CD14-positive monocyte (primary cell): Measurements from ENCODE around the gene CHN1. TPM values are rescaled to one million over a fixed set of nuclear protein-coding genes. Genes with fewer than 3 reads are reported as not detected.

Source experiments
- DNase-seq, 3 donors: peaks; one replicate each; pipeline ENCODE4 v3.0.0-alpha.2; 2011 to 2022
- H2AFZ ChIP-seq: 2 replicates; pipeline ENCODE4 v1.6.0; 2012; ENCODE audit warnings: mild to moderate bottlenecking, low read depth, low read length, inconsistent platforms; ENCODE audit not compliant: insufficient read depth, poor library complexity, severe bottlenecking
- H3K27ac ChIP-seq, 2 donors: 1 replicate in 1 of 2; 2 replicates in 1 of 2; pipeline ENCODE4 v1.5.1; 2012 to 2013; ENCODE audit warnings: low read length in 2 of 2, control low read depth in 1 of 2, inconsistent platforms in 1 of 2, low read depth in 1 of 2, mild to moderate bottlenecking in 1 of 2
- H3K27me3 ChIP-seq, 2 donors: one replicate each; pipeline versions ENCODE4 v1.6.0 to v1.6.1; 2011 to 2013; ENCODE audit warnings: low read length in 2 of 2; ENCODE audit not compliant: control insufficient read depth in 2 of 2, insufficient read depth in 2 of 2
- H3K36me3 ChIP-seq, 2 donors: replicated peaks in 1 of 2; 1 replicate in 1 of 2; 2 replicates in 1 of 2; pipeline versions ENCODE4 v1.5.1 to v1.6.1; 2012 to 2013; ENCODE audit warnings: low read length in 2 of 2, control low read depth in 1 of 2, inconsistent platforms in 1 of 2, mild to moderate bottlenecking in 1 of 2; ENCODE audit not compliant: insufficient read depth in 2 of 2, control insufficient read depth in 1 of 2
- H3K4me1 ChIP-seq, 2 donors: 1 replicate in 1 of 2; 2 replicates in 1 of 2; pipeline versions ENCODE4 v1.5.1 to v1.6.1; 2012 to 2013; ENCODE audit warnings: low read length in 2 of 2, control low read depth in 1 of 2, inconsistent platforms in 1 of 2, mild to moderate bottlenecking in 1 of 2, moderate library complexity in 1 of 2; ENCODE audit not compliant: insufficient read depth in 2 of 2, control insufficient read depth in 1 of 2
- H3K4me2 ChIP-seq: replicated peaks from 2 replicates; pipeline ENCODE3; 2012; ENCODE audit warnings: low read length, moderate library complexity, mild to moderate bottlenecking; ENCODE audit not compliant: poor library complexity, severe bottlenecking; ENCODE audit errors: extremely low read depth
- H3K4me3 ChIP-seq, 3 experiments: fragments of 200-600 bp in 1 of 3; sonication (generic) in 1 of 3; replicated peaks in 1 of 3; 1 replicate in 2 of 3; 2 replicates in 1 of 3; pipeline ENCODE4 v1.5.1; 2011 to 2013; ENCODE audit warnings: low read length in 3 of 3, mild to moderate bottlenecking in 3 of 3, control low read depth in 2 of 3, low read depth in 2 of 3, inconsistent platforms in 1 of 3, moderate library complexity in 1 of 3
- H3K79me2 ChIP-seq: 2 replicates; pipeline ENCODE4 v1.6.0; 2012; ENCODE audit warnings: mild to moderate bottlenecking, control low read depth, inconsistent platforms, low read length, moderate library complexity; ENCODE audit not compliant: insufficient read depth
- H3K9ac ChIP-seq: 2 replicates; pipeline ENCODE4 v1.6.0; 2017; ENCODE audit warnings: low read length, mild to moderate bottlenecking; ENCODE audit not compliant: insufficient read depth, poor library complexity, severe bottlenecking
- H3K9me3 ChIP-seq, 2 donors: replicated peaks in 1 of 2; 1 replicate in 1 of 2; 2 replicates in 1 of 2; pipeline versions ENCODE4 v1.5.1 to v1.6.1; 2012 to 2013; ENCODE audit warnings: low read length in 2 of 2, control low read depth in 1 of 2; ENCODE audit not compliant: control insufficient read depth in 1 of 2, insufficient read depth in 1 of 2
- H4K20me1 ChIP-seq: 2 replicates; pipeline ENCODE4 v1.6.0; 2012; ENCODE audit warnings: mild to moderate bottlenecking, low read length, control low read depth, moderate library complexity; ENCODE audit not compliant: insufficient read depth
- H3K27ac Mint-ChIP-seq, 7 donors: one replicate each; pipeline ENCODE4 v1.8.0; 2020; ENCODE audit warnings: mild to moderate bottlenecking in 7 of 7, mixed read lengths in 7 of 7, moderate library complexity in 6 of 7, inconsistent platforms in 2 of 7
- H3K27me3 Mint-ChIP-seq, 3 donors: one replicate each; pipeline ENCODE4 v1.8.0; 2021 to 2022; ENCODE audit warnings: low read depth in 3 of 3, mild to moderate bottlenecking in 3 of 3, mixed read lengths in 3 of 3, moderate library complexity in 3 of 3, inconsistent platforms in 1 of 3
- H3K36me3 Mint-ChIP-seq, 2 donors: one replicate each; pipeline ENCODE4 v1.8.0; 2020; ENCODE audit warnings: mixed read lengths in 2 of 2, inconsistent platforms in 1 of 2, mild to moderate bottlenecking in 1 of 2
- H3K4me1 Mint-ChIP-seq: one replicate; pipeline ENCODE4 v1.8.0; 2020; ENCODE audit warnings: mild to moderate bottlenecking, mixed read lengths
- H3K4me3 Mint-ChIP-seq, 2 donors: one replicate each; pipeline ENCODE4 v1.8.0; 2020; ENCODE audit warnings: mild to moderate bottlenecking in 2 of 2, mixed read lengths in 2 of 2, moderate library complexity in 1 of 2
- H3K9me3 Mint-ChIP-seq, 7 donors: one replicate each; pipeline ENCODE4 v1.8.0; 2020 to 2022; ENCODE audit warnings: mixed read lengths in 7 of 7, mild to moderate bottlenecking in 6 of 7, moderate library complexity in 6 of 7, inconsistent platforms in 2 of 7
- WGBS: methylation state at CpG from one replicate; pipeline ENCODE4 v1.1.5; 2013; ENCODE audit warnings: missing lambda C conversion rate; ENCODE audit not compliant: insufficient coverage; 5-methylcytosine and 5-hydroxymethylcytosine counted together
- intact Hi-C, 2 donors: fragments of 100-400 bp; cut with micrococcal nuclease; formaldehyde crosslinking; loops; one replicate each; pipeline versions ENCODE4 v1.15.0 to v1.15.1; 2023
- polyA plus RNA-seq, 3 donors: library from polyadenylated mRNA; depleted of rRNA in 1 of 3; unstranded in 2 of 3; stranded (reverse) in 1 of 3; fragments of 300-500 nt in 2 of 3; fragments of >200 nt in 1 of 3; fragmentation: Illumina TruSeq in 2 of 3; gene quantifications; 1 replicate in 2 of 3; 2 replicates in 1 of 3; pipeline ENCODE4 v1.2.3, GENCODE V29; 2012 to 2021
- TF ChIP-seq, protein P1 (sequence below): fragments of 200-600 bp; IDR thresholded peaks from one replicate; pipeline ENCODE4 v1.8.0; 2022; ENCODE audit warnings: antibody characterized with exemption, mild to moderate bottlenecking

CHN1 gene
- polyA plus RNA-seq, 3 donors: 0.36 TPM; not detected in 2

- Mint-ChIP-seq H3K36me3 (no peaks in the 10 kb centered on the region), H3K27me3 (peaks cover 0 to 3% (median 2%) of the 10 kb centered on the region in 3 donors), H3K4me1 (no peaks in the 10 kb centered on the region), H3K4me3 (no peak overlapping the region), H3K27ac (no peak overlapping the region), H3K9me3 (peaks cover 0 to 3% (median 0%) of the 10 kb centered on the region in 7 donors)
- Histone ChIP-seq H3K4me3 (no peak overlapping the region), H3K9me3 (no peaks in the 10 kb centered on the region), H2AFZ (no peak overlapping the region), H3K27me3 (no peaks in the 10 kb centered on the region), H3K9ac (no peak overlapping the region), H3K4me1 (no peaks in the 10 kb centered on the region), H3K36me3 (no peaks in the 10 kb centered on the region), H3K79me2 (no peaks in the 10 kb centered on the region), H3K4me2 (no peak overlapping the region), H3K27ac (no peak overlapping the region), H4K20me1 (no peaks in the 10 kb centered on the region)
- TF ChIP-seq, protein P1, sequence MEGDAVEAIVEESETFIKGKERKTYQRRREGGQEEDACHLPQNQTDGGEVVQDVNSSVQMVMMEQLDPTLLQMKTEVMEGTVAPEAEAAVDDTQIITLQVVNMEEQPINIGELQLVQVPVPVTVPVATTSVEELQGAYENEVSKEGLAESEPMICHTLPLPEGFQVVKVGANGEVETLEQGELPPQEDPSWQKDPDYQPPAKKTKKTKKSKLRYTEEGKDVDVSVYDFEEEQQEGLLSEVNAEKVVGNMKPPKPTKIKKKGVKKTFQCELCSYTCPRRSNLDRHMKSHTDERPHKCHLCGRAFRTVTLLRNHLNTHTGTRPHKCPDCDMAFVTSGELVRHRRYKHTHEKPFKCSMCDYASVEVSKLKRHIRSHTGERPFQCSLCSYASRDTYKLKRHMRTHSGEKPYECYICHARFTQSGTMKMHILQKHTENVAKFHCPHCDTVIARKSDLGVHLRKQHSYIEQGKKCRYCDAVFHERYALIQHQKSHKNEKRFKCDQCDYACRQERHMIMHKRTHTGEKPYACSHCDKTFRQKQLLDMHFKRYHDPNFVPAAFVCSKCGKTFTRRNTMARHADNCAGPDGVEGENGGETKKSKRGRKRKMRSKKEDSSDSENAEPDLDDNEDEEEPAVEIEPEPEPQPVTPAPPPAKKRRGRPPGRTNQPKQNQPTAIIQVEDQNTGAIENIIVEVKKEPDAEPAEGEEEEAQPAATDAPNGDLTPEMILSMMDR: no peak
- intact Hi-C loops: no loop called here
- no peak for DNase-seq
- no CpG with 5 or more reads among the region's 1 CpG for WGBS
Observed at GRCh38 chr2:174870787-174871186, 134.4 kb downstream of the CHN1 start.

- intact Hi-C loops: no loop called here
- no peak overlapping the region for H3K4me3 Mint-ChIP-seq
- Histone ChIP-seq H2AFZ (no peak overlapping the region), H3K4me1 (no peaks in the 10 kb centered on the region), H3K79me2 (no peaks in the 10 kb centered on the region), H3K27ac (no peak overlapping the region), H4K20me1 (no peaks in the 10 kb centered on the region), H3K27me3 (no peaks in the 10 kb centered on the region), H3K9ac (no peak overlapping the region), H3K36me3 (no peaks in the 10 kb centered on the region), H3K4me3 (no peak overlapping the region), H3K9me3 (no peaks in the 10 kb centered on the region), H3K4me2 (no peak overlapping the region)
- no peak overlapping the region for H3K27ac Mint-ChIP-seq
- H3K4me1 Mint-ChIP-seq: no peaks in the 10 kb centered on the region
- H3K9me3 Mint-ChIP-seq: peaks cover 0 to 3% (median 0%) of the 10 kb centered on the region in 7 donors
- peaks cover 0 to 4% (median 3%) of the 10 kb centered on the region in 3 donors for H3K27me3 Mint-ChIP-seq
- TF ChIP-seq, protein P1: no peak
- DNase-seq: no peak
- no CpG with 5 or more reads among the region's 1 CpG for WGBS
- H3K36me3 Mint-ChIP-seq: no peaks in the 10 kb centered on the region
Observed at GRCh38 chr2:174868878-174869277, 136.3 kb downstream of the CHN1 start.
